Vagina (tissue), 2 donors: ENCODE data around the gene HBG2. TPM values are rescaled to one million over a fixed set of nuclear protein-coding genes. Genes with fewer than 3 reads are reported as not detected.

ENCODE experiments used
- DNase-seq, 2 donors: peaks; one replicate each; pipeline ENCODE4 v3.0.0-alpha.2; 2017; ENCODE audit errors: extremely low spot score in 2 of 2
- H3K27ac ChIP-seq: fragments of 200-600 bp; sonication (generic); one replicate; pipeline ENCODE4 v1.5.1; 2019
- H3K27me3 ChIP-seq: fragments of 200-600 bp; sonication (generic); one replicate; pipeline ENCODE4 v1.5.1; 2019
- H3K36me3 ChIP-seq, 2 donors: fragments of 200-600 bp; sonication (generic); one replicate each; pipeline ENCODE4 v1.5.1; 2017 to 2019
- H3K4me1 ChIP-seq: fragments of 200-600 bp; sonication (generic); one replicate; pipeline ENCODE4 v1.5.1; 2019
- H3K4me3 ChIP-seq, 2 donors: fragments of 200-600 bp; sonication (generic); 1 replicate in 1 of 2; 2 replicates in 1 of 2; pipeline ENCODE4 v1.5.1; 2016 to 2019
- H3K9me3 ChIP-seq: fragments of 200-600 bp; sonication (generic); one replicate; pipeline ENCODE4 v1.5.1; 2019
- POLR2A ChIP-seq, 2 donors: fragments of 450-650 bp; IDR thresholded peaks; one replicate each; pipeline ENCODE4 v1.6.1; 2017; ENCODE audit warnings: antibody characterized with exemption in 2 of 2, mild to moderate bottlenecking in 2 of 2, moderate library complexity in 2 of 2
- POLR2AphosphoS5 ChIP-seq, 2 donors: sonication (generic); formaldehyde crosslinking; IDR thresholded peaks; one replicate each; pipeline ENCODE4 v1.9.0; 2017; ENCODE audit warnings: antibody characterized with exemption in 2 of 2, mild to moderate bottlenecking in 2 of 2, low read depth in 1 of 2; ENCODE audit not compliant: insufficient read depth in 1 of 2
- intact Hi-C: fragments of 100-400 bp; cut with DNase I; formaldehyde crosslinking; loops from one replicate; pipeline ENCODE4 v1.15.1; 2023
- total RNA-seq: library from RNA; depleted of rRNA; stranded (reverse); fragments of >200 nt; gene quantifications from one replicate; pipeline ENCODE4 v1.2.3, GENCODE V29; 2016
- TF ChIP-seq, protein P1 (sequence below), 3 experiments: fragments of 450-650 bp in 2 of 3; fragments of 200-600 bp in 1 of 3; sonication (generic) in 1 of 3; IDR thresholded peaks; one replicate each; pipeline ENCODE4 v1.5.1; 2017 to 2019; ENCODE audit warnings: antibody characterized with exemption in 3 of 3, mild to moderate bottlenecking in 2 of 3, moderate library complexity in 2 of 3

The HBG2 gene
- total RNA-seq, 1 donor from 2014 or later: not detected

GRCh38 chr11:5290106-5290505 is 35.5 kb upstream of the HBG2 start:
- DNase-seq: no peak
- H3K27me3 ChIP-seq: no peaks in the 10 kb centered on the region
- H3K9me3 ChIP-seq: no peaks in the 10 kb centered on the region
- H3K4me3 ChIP-seq: no peak overlapping the region
- no peaks in the 10 kb centered on the region for H3K36me3 ChIP-seq
- no peaks in the 10 kb centered on the region for H3K4me1 ChIP-seq
- TF ChIP-seq POLR2AphosphoS5 (IDR thresholded peaks at IDR 0.05; ENCODE audit: insufficient read depth in 1 of 2, low read depth in 1 of 2): no peak
- TF ChIP-seq, protein P1, sequence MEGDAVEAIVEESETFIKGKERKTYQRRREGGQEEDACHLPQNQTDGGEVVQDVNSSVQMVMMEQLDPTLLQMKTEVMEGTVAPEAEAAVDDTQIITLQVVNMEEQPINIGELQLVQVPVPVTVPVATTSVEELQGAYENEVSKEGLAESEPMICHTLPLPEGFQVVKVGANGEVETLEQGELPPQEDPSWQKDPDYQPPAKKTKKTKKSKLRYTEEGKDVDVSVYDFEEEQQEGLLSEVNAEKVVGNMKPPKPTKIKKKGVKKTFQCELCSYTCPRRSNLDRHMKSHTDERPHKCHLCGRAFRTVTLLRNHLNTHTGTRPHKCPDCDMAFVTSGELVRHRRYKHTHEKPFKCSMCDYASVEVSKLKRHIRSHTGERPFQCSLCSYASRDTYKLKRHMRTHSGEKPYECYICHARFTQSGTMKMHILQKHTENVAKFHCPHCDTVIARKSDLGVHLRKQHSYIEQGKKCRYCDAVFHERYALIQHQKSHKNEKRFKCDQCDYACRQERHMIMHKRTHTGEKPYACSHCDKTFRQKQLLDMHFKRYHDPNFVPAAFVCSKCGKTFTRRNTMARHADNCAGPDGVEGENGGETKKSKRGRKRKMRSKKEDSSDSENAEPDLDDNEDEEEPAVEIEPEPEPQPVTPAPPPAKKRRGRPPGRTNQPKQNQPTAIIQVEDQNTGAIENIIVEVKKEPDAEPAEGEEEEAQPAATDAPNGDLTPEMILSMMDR (IDR thresholded peaks at IDR 0.05): no peak
- no peak for TF ChIP-seq POLR2A (IDR thresholded peaks at IDR 0.05)
- no peak overlapping the region for H3K27ac ChIP-seq
- intact Hi-C loops: no loop called here

DNA sequence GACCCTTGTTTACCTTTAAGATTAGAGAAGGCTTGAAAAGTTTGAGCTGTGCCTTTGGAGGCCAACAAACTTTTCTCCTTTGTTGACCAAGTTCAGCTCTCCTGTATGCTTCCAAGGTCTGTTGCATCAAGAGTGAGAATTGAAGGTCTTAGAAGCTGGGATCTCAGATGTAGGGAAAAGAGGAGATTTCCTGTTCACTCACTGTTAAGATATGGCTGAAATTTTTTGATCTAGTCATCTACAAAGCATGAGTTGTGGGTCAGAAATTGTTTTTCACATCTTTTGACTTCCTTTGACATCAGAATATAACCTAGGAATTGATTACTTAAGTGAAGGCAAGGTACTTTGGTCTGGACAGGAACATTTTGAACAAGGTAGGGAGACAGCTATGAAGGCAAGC is 35.1 kb upstream of the HBG2 start:
- Histone ChIP-seq H3K27me3 (no peaks in the 10 kb centered on the region), H3K4me3 (no peak overlapping the region), H3K4me1 (no peaks in the 10 kb centered on the region), H3K27ac (no peak overlapping the region), H3K36me3 (no peaks in the 10 kb centered on the region), H3K9me3 (no peaks in the 10 kb centered on the region)
- intact Hi-C loops: no loop called here
- no peak for DNase-seq
- no peak for TF ChIP-seq POLR2AphosphoS5 (IDR thresholded peaks at IDR 0.05; ENCODE audit: insufficient read depth in 1 of 2, low read depth in 1 of 2)
- TF ChIP-seq, protein P1 (IDR thresholded peaks at IDR 0.05): no peak
- TF ChIP-seq POLR2A (IDR thresholded peaks at IDR 0.05): no peak

DNA sequence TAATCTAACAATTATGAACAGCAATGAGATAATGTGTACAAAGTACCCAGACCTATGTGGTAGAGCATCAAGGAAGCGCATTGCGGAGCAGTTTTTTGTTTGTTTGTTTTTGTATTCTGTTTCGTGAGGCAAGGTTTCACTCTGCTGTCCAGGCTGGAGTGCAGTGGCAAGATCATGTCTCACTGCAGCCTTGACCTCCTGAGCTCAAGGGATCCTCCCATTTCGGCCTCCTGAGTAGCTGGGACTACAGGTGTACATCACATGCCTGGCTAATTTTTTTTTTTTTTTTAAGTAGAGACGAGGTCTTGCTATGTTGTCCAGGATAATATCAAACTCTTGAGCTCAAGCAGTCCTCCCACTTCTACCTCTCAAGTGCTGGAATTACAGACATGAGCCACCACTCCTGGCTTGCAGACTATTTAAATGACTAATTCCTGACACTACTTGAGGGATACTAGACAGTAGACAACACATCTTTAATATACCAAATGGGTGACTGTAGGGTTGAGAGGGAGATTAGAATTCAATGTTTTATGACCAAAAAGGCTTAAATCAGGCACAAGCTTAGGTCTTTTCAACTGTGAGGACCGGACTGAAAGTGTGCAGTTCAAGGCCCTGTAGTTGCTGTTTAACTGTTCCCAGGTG is 34.4 kb upstream of the HBG2 start:
- TF ChIP-seq, protein P1 (IDR thresholded peaks at IDR 0.05): no peak
- TF ChIP-seq POLR2A (IDR thresholded peaks at IDR 0.05) (no peak), POLR2AphosphoS5 (IDR thresholded peaks at IDR 0.05; ENCODE audit: insufficient read depth in 1 of 2, low read depth in 1 of 2) (no peak)
- intact Hi-C loops: no loop called here
- H3K27me3 ChIP-seq: no peaks in the 10 kb centered on the region

DNA sequence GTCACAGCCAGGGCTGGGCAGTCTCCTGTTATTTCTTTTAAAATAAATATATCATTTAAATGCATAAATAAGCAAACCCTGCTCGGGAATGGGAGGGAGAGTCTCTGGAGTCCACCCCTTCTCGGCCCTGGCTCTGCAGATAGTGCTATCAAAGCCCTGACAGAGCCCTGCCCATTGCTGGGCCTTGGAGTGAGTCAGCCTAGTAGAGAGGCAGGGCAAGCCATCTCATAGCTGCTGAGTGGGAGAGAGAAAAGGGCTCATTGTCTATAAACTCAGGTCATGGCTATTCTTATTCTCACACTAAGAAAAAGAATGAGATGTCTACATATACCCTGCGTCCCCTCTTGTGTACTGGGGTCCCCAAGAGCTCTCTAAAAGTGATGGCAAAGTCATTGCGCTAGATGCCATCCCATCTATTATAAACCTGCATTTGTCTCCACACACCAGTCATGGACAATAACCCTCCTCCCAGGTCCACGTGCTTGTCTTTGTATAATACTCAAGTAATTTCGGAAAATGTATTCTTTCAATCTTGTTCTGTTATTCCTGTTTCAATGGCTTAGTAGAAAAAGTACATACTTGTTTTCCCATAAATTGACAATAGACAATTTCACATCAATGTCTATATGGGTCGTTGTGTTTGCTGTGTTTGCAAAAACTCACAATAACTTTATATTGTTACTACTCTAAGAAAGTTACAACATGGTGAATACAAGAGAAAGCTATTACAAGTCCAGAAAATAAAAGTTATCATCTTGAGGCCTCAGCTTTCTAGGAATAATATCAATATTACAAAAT is 33.7 kb upstream of the HBG2 start:
- TF ChIP-seq POLR2A (IDR thresholded peaks at IDR 0.05): no peak
- TF ChIP-seq, protein P1 (IDR thresholded peaks at IDR 0.05): no peak
- TF ChIP-seq POLR2AphosphoS5 (IDR thresholded peaks at IDR 0.05; ENCODE audit: insufficient read depth in 1 of 2, low read depth in 1 of 2): no peak
- H3K9me3 ChIP-seq: no peaks in the 10 kb centered on the region
- H3K4me1 ChIP-seq: no peaks in the 10 kb centered on the region
- no peak for DNase-seq
- H3K36me3 ChIP-seq: no peaks in the 10 kb centered on the region
- intact Hi-C loops: no loop called here
- no peak overlapping the region for H3K4me3 ChIP-seq
- H3K27ac ChIP-seq: no peak overlapping the region
- no peaks in the 10 kb centered on the region for H3K27me3 ChIP-seq

More for the DNA sequence above, 34.4 kb upstream of the HBG2 start:
- Histone ChIP-seq H3K36me3 (no peaks in the 10 kb centered on the region), H3K4me3 (no peak overlapping the region), H3K9me3 (no peaks in the 10 kb centered on the region), H3K4me1 (no peaks in the 10 kb centered on the region), H3K27ac (no peak overlapping the region)
- no peak for DNase-seq

DNA sequence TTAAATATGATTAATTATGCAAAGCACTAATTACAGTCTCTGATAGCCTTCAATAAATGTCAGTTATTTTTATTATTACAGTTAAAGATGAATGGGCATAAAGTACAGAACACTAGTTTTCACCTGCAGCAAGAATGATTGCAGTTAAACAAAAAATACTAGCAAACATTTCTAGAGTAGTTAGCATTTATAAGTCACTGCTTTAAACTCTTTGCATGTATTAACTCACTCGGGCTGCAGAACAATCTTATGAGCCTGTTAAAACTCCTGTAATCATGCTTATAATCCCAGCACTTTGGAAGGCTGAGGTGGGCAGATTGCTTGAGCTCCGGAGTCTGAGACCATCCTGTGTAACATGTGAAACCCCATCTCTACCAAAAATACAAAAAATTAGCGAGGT is 32.3 kb upstream of the HBG2 start:
- Histone ChIP-seq H3K4me1 (no peaks in the 10 kb centered on the region), H3K4me3 (no peak overlapping the region), H3K9me3 (no peaks in the 10 kb centered on the region), H3K36me3 (no peaks in the 10 kb centered on the region), H3K27me3 (no peaks in the 10 kb centered on the region), H3K27ac (no peak overlapping the region)
- no peak for DNase-seq
- intact Hi-C loops: no loop called here
- TF ChIP-seq, protein P1 (IDR thresholded peaks at IDR 0.05): no peak
- no peak for TF ChIP-seq POLR2A (IDR thresholded peaks at IDR 0.05)
- TF ChIP-seq POLR2AphosphoS5 (IDR thresholded peaks at IDR 0.05; ENCODE audit: insufficient read depth in 1 of 2, low read depth in 1 of 2): no peak
